GM19467 (cell line): Measurements from ENCODE around the gene LY86.
"Not testable (repeated sequence)": the region's sequence is repeated elsewhere in the genome, so short reads cannot be mapped to it uniquely, and the experiment has no call there.

Experiments used
- ATAC-seq: cut with Tn5 transposase; IDR thresholded peaks from one replicate; pipeline ENCODE4 v1.9.1; 2021; ENCODE audit warnings: mild to moderate bottlenecking, moderate library complexity; ENCODE audit not compliant: unreplicated experiment

The LY86 gene

GRCh38 chr6:6595025-6595424, 6.5 kb downstream of the LY86 start:
- ATAC-seq = no peak

- no peak for ATAC-seq
These were observed 7.4 kb downstream of the LY86 start for GRCh38 chr6:6595952-6596351.

GRCh38 chr6:6596529-6597328, 8.2 kb downstream of the LY86 start:
- no peak for ATAC-seq

GRCh38 chr6:6597682-6598081, 9.2 kb downstream of the LY86 start:
- no peak for ATAC-seq

GRCh38 chr6:6599468-6599873, 11.0 kb downstream of the LY86 start:
- ATAC-seq = no peak

GRCh38 chr6:6600875-6601274, 12.4 kb downstream of the LY86 start:
- no peak for ATAC-seq

GRCh38 chr6:6602262-6602661, 13.7 kb downstream of the LY86 start:
- ATAC-seq = no peak

GRCh38 chr6:6603317-6603716, 14.8 kb downstream of the LY86 start:
- no peak for ATAC-seq

- ATAC-seq = no peak
These were observed 15.5 kb downstream of the LY86 start for GRCh38 chr6:6604015-6604414.

- no peak for ATAC-seq
These were observed 16.0 kb downstream of the LY86 start for GRCh38 chr6:6604566-6604965.

- ATAC-seq = no peak
These were observed 17.4 kb downstream of the LY86 start for GRCh38 chr6:6605873-6606272.

- not testable (repeated sequence) for ATAC-seq
These were observed 18.0 kb downstream of the LY86 start for GRCh38 chr6:6606391-6607030.

- ATAC-seq = no peak
These were observed 20.9 kb downstream of the LY86 start for GRCh38 chr6:6609450-6609849.

GRCh38 chr6:6610031-6610591, 21.6 kb downstream of the LY86 start:
- ATAC-seq = peak; percentile 89

- no peak for ATAC-seq
These were observed 23.0 kb downstream of the LY86 start for GRCh38 chr6:6611486-6611885.

- no peak for ATAC-seq
These were observed 23.8 kb downstream of the LY86 start for GRCh38 chr6:6612308-6612707.

- not testable (repeated sequence) for ATAC-seq
These were observed 24.7 kb downstream of the LY86 start for GRCh38 chr6:6613103-6613718.

GRCh38 chr6:6614096-6614982, 25.8 kb downstream of the LY86 start:
- no peak for ATAC-seq

GRCh38 chr6:6614983-6615349, 26.4 kb downstream of the LY86 start:
- no peak for ATAC-seq

- ATAC-seq = no peak
These were observed 28.1 kb downstream of the LY86 start for GRCh38 chr6:6616656-6617055.
